H9 (cell line): Measurements from ENCODE around the gene ATXN7L3. TPM values are rescaled to one million over a fixed set of nuclear protein-coding genes. Genes with fewer than 3 reads are reported as not detected.

Experiments
- DNase-seq: peaks from one replicate; pipeline ENCODE4 v3.0.0-alpha.2; 2017
- H2AFZ ChIP-seq: one replicate; pipeline ENCODE4 v1.6.1; 2013; ENCODE audit warnings: mild to moderate bottlenecking, low read length, control low read depth, moderate library complexity
- H2AK5ac ChIP-seq: 2 replicates; pipeline ENCODE4 v1.6.1; 2013; ENCODE audit warnings: low read length, control low read depth, mixed read lengths; ENCODE audit not compliant: insufficient read length
- H2BK120ac ChIP-seq: one replicate; pipeline ENCODE4 v1.6.1; 2013; ENCODE audit warnings: low read depth, mild to moderate bottlenecking, low read length, control low read depth, inconsistent platforms; ENCODE audit not compliant: poor library complexity, severe bottlenecking
- H2BK12ac ChIP-seq: 2 replicates; pipeline ENCODE4 v1.6.1; 2013; ENCODE audit warnings: low read length, control low read depth, mixed read lengths, low read depth; ENCODE audit not compliant: insufficient read length
- H2BK15ac ChIP-seq: 2 replicates; pipeline ENCODE4 v1.6.1; 2013; ENCODE audit warnings: low read depth, low read length, control low read depth
- H2BK20ac ChIP-seq: one replicate; pipeline ENCODE4 v1.6.1; 2013; ENCODE audit warnings: low read depth, mild to moderate bottlenecking, low read length, control low read depth, inconsistent platforms; ENCODE audit not compliant: poor library complexity, severe bottlenecking
- H2BK5ac ChIP-seq: 2 replicates; pipeline ENCODE4 v1.6.1; 2013; ENCODE audit warnings: low read length, control low read depth, mixed read lengths; ENCODE audit not compliant: insufficient read length
- H3K14ac ChIP-seq: 2 replicates; pipeline ENCODE4 v1.6.1; 2013; ENCODE audit warnings: low read length, control low read depth; ENCODE audit not compliant: insufficient read depth
- H3K18ac ChIP-seq: 2 replicates; pipeline ENCODE4 v1.6.1; 2013; ENCODE audit warnings: low read depth, mild to moderate bottlenecking, mixed read lengths, low read length, control low read depth; ENCODE audit not compliant: insufficient read length
- H3K23ac ChIP-seq: 2 replicates; pipeline ENCODE4 v1.6.1; 2013; ENCODE audit warnings: low read length, control low read depth, mixed read lengths, low read depth; ENCODE audit not compliant: insufficient read length
- H3K23me2 ChIP-seq: 2 replicates; pipeline ENCODE4 v1.6.1; 2013; ENCODE audit warnings: low read depth, mild to moderate bottlenecking, mixed read lengths, low read length, control low read depth; ENCODE audit not compliant: insufficient read length, poor library complexity, severe bottlenecking
- H3K27ac ChIP-seq: 2 replicates; pipeline ENCODE4 v1.5.1; 2013; ENCODE audit warnings: low read length, control low read depth, mixed read lengths, low read depth; ENCODE audit not compliant: insufficient read length
- H3K27me3 ChIP-seq: 2 replicates; pipeline ENCODE4 v1.6.1; 2013; ENCODE audit warnings: low read length, control low read depth, inconsistent platforms; ENCODE audit not compliant: insufficient read depth
- H3K4ac ChIP-seq: 2 replicates; pipeline ENCODE4 v1.6.1; 2013; ENCODE audit warnings: low read depth, mild to moderate bottlenecking, control low read depth, inconsistent platforms, low read length, moderate library complexity
- H3K4me1 ChIP-seq: 2 replicates; pipeline ENCODE4 v1.6.1; 2013; ENCODE audit warnings: low read length, control low read depth, inconsistent platforms; ENCODE audit not compliant: insufficient read depth
- H3K4me2 ChIP-seq: 2 replicates; pipeline ENCODE4 v1.6.1; 2013; ENCODE audit warnings: low read length, control low read depth, mixed read lengths; ENCODE audit not compliant: insufficient read length, insufficient read depth
- H3K56ac ChIP-seq: 2 replicates; pipeline ENCODE4 v1.6.1; 2013; ENCODE audit warnings: low read depth, mild to moderate bottlenecking, mixed read lengths, low read length, control low read depth; ENCODE audit not compliant: insufficient read length
- H3K79me1 ChIP-seq: 2 replicates; pipeline ENCODE4 v1.6.1; 2013; ENCODE audit warnings: low read depth, mild to moderate bottlenecking, moderate library complexity, low read length, control low read depth, inconsistent platforms; ENCODE audit not compliant: insufficient read depth, poor library complexity, severe bottlenecking
- H3K79me2 ChIP-seq: 2 replicates; pipeline ENCODE4 v1.6.1; 2013; ENCODE audit warnings: low read length, control low read depth, inconsistent platforms; ENCODE audit not compliant: insufficient read depth
- H3K9ac ChIP-seq: 2 replicates; pipeline ENCODE4 v1.6.1; 2013; ENCODE audit warnings: low read length, control low read depth, mixed read lengths; ENCODE audit not compliant: insufficient read length; ENCODE audit errors: extremely low read depth
- H3K9me3 ChIP-seq: one replicate; pipeline ENCODE4 v1.6.1; 2013; ENCODE audit warnings: low read depth, low read length, inconsistent platforms; ENCODE audit not compliant: control insufficient read depth
- H3T11ph ChIP-seq: one replicate; pipeline ENCODE4 v1.6.1; 2013; ENCODE audit warnings: mild to moderate bottlenecking, low read length, control low read depth, inconsistent platforms
- H4K20me1 ChIP-seq: one replicate; pipeline ENCODE4 v1.6.1; 2013; ENCODE audit not compliant: control insufficient read depth, insufficient read length, insufficient read depth
- H4K5ac ChIP-seq: 2 replicates; pipeline ENCODE4 v1.6.1; 2013; ENCODE audit warnings: low read depth, mild to moderate bottlenecking, mixed read lengths, low read length, control low read depth; ENCODE audit not compliant: insufficient read length
- H4K8ac ChIP-seq: replicated peaks from 2 replicates; pipeline ENCODE4 v1.6.1; 2013; ENCODE audit warnings: low read length, control low read depth, mixed read lengths, low read depth; ENCODE audit not compliant: insufficient read length
- H4K91ac ChIP-seq: 2 replicates; pipeline ENCODE4 v1.6.1; 2013; ENCODE audit warnings: low read depth, mild to moderate bottlenecking, moderate library complexity, mixed read lengths, low read length, control low read depth; ENCODE audit not compliant: insufficient read length
- H3K27ac Mint-ChIP-seq, 3 experiments: 2 replicates in 2 of 3; 3 replicates in 1 of 3; pipeline ENCODE4 v1.8.0; 2020 to 2021; ENCODE audit warnings: mixed read lengths in 3 of 3, mild to moderate bottlenecking in 1 of 3, moderate library complexity in 1 of 3
- H3K27me3 Mint-ChIP-seq: 2 replicates; pipeline ENCODE4 v1.8.0; 2021; ENCODE audit warnings: low read depth, mild to moderate bottlenecking, moderate library complexity, mixed read lengths
- H3K36me3 Mint-ChIP-seq, 3 experiments: 2 replicates in 2 of 3; 3 replicates in 1 of 3; pipeline ENCODE4 v1.8.0; 2020 to 2021; ENCODE audit warnings: low read depth in 3 of 3, mixed read lengths in 3 of 3; ENCODE audit not compliant: insufficient read depth in 1 of 3
- H3K4me1 Mint-ChIP-seq, 2 experiments: 2 replicates each; pipeline ENCODE4 v1.8.0; 2020; ENCODE audit warnings: mixed read lengths in 2 of 2
- H3K4me3 Mint-ChIP-seq, 2 experiments: 2 replicates in 1 of 2; 3 replicates in 1 of 2; pipeline ENCODE4 v1.8.0; 2020 to 2021; ENCODE audit warnings: mild to moderate bottlenecking in 2 of 2, mixed read lengths in 2 of 2, moderate library complexity in 1 of 2
- H3K9me3 Mint-ChIP-seq, 2 experiments: 2 replicates in 1 of 2; 3 replicates in 1 of 2; pipeline ENCODE4 v1.8.0; 2020; ENCODE audit warnings: mild to moderate bottlenecking in 2 of 2, mixed read lengths in 2 of 2, moderate library complexity in 1 of 2
- CTCF ChIP-seq: fragments of 200-600 bp; sonication (generic); conservative IDR thresholded peaks from 3 replicates; pipeline ENCODE4 v1.8.0; 2021; ENCODE audit warnings: antibody characterized with exemption, mild to moderate bottlenecking
- WGBS: extraction: QIAGEN DNeasy Blood & Tissue Kit; methylation state at CpG from one replicate; pipeline ENCODE4 v1.1.7; 2013; ENCODE audit warnings: missing lambda C conversion rate, low lambda C conversion rate, mixed read lengths; ENCODE audit not compliant: insufficient read length; ENCODE audit errors: extremely low coverage; 5-methylcytosine and 5-hydroxymethylcytosine counted together
- total RNA-seq: library from RNA; stranded (reverse); gene quantifications from 2 replicates; pipeline ENCODE4 v1.2.1, GENCODE V29; 2021

The ATXN7L3 gene
- total RNA-seq, 1 experiment from 2014 or later: 125 TPM

- no peaks in the 10 kb centered on the region for H3K23me2 ChIP-seq
- peaks cover under 1% of the 10 kb centered on the region for H4K20me1 ChIP-seq
- H3K27me3 ChIP-seq: no peaks in the 10 kb centered on the region
- no peak overlapping the region for H2BK20ac ChIP-seq
- H3K18ac ChIP-seq: no peak overlapping the region
- H4K91ac ChIP-seq: no peak overlapping the region
- Mint-ChIP-seq H3K9me3 (peaks cover 4 to 5% of the 10 kb centered on the region in 2 experiments), H3K4me3 (no peak overlapping the region), H3K36me3 (peaks cover 26 to 36% (median 34%) of the 10 kb centered on the region in 3 experiments), H3K27me3 (no peaks in the 10 kb centered on the region), H3K4me1 (peaks cover 3 to 4% of the 10 kb centered on the region in 2 experiments; a peak in 1 of 4 replicates), H3K27ac (peak overlapping the region in 2 of 3 experiments; percentile 36 to 52; a peak in 3 of 7 replicates)
- WGBS: no CpG with 5 or more reads among the region's 54 CpGs
- H3K9ac ChIP-seq: no peak overlapping the region
- H2BK12ac ChIP-seq: no peak overlapping the region
- no peak overlapping the region for H3K23ac ChIP-seq
- H4K8ac ChIP-seq: no peak overlapping the region
- no peak overlapping the region for H4K5ac ChIP-seq
- no peak for DNase-seq
- no peak overlapping the region for H2BK5ac ChIP-seq
- no peak overlapping the region for H3T11ph ChIP-seq
- H2AFZ ChIP-seq: no peak overlapping the region
- no peak overlapping the region for H3K14ac ChIP-seq
- no peak overlapping the region for H2BK120ac ChIP-seq
- no peak overlapping the region for H3K4ac ChIP-seq
- no peak overlapping the region for H3K4me2 ChIP-seq
- no peaks in the 10 kb centered on the region for H3K4me1 ChIP-seq
- no peaks in the 10 kb centered on the region for H3K79me1 ChIP-seq
- H3K27ac ChIP-seq: no peak overlapping the region
- no peak overlapping the region for H2BK15ac ChIP-seq
- TF ChIP-seq CTCF: no peak
- H3K56ac ChIP-seq: no peak overlapping the region
- no peak overlapping the region for H2AK5ac ChIP-seq
- H3K9me3 ChIP-seq: peaks cover 4% of the 10 kb centered on the region
- no peaks in the 10 kb centered on the region for H3K79me2 ChIP-seq
These were observed 22.8 kb downstream of the ATXN7L3 start for GRCh38 chr17:44176671-44177501.
